ENCODE results near the gene PLAAT3. TPM values are rescaled to one million over a fixed set of nuclear protein-coding genes. Genes with fewer than 3 reads are reported as not detected.

PLAAT3 gene
- polyA plus RNA-seq (not detected in 2 replicates), polyA minus RNA-seq (not detected in 2 replicates)

GRCh38 chr11:63614136-63614671, at the start of gene PLAAT3:
TSS of gene PLAAT3 (minus strand) at chr11:63614433. CDS start at chr11:63614014, 419 bp downstream.
- H3F3A ChIP-seq (ENCODE audit: insufficient read depth, low read length, poor library complexity, severe bottlenecking) = no peaks in the 10 kb centered on the region
- no peak within 1 kb of the TSS for H3K27ac ChIP-seq (ENCODE audit: low read length)
- H4K20me1 ChIP-seq (ENCODE audit: insufficient read depth) = no peaks in the 10 kb centered on the region
- TF ChIP-seq EZH2 (IDR thresholded peaks at IDR 0.05; ENCODE audit: borderline replicate concordance, insufficient read depth, low read length, poor library complexity, severe bottlenecking) (no peak), RAD21 (conservative IDR thresholded peaks at IDR 0.05) (no peak), CTCF (IDR thresholded peaks at IDR 0.05; ENCODE audit: poor library complexity, severe bottlenecking) (no peak), EP300 (conservative IDR thresholded peaks at IDR 0.05; ENCODE audit: poor library complexity, severe bottlenecking) (no peak), TAF1 (IDR thresholded peaks at IDR 0.05; ENCODE audit: low read depth) (no peak), SMC3 (conservative IDR thresholded peaks at IDR 0.05; ENCODE audit: poor library complexity) (no peak), REST (IDR thresholded peaks at IDR 0.05; ENCODE audit: borderline replicate concordance) (no peak), POLR2AphosphoS5 (IDR thresholded peaks at IDR 0.05) (no peak), MXI1 (conservative IDR thresholded peaks at IDR 0.05; ENCODE audit: poor library complexity, severe bottlenecking) (no peak)
- H3K27me3 ChIP-seq (ENCODE audit: insufficient read depth, low read depth, low read length) = peaks cover 28% of the 10 kb centered on the region
- no peaks in the 10 kb centered on the region for H3K79me2 ChIP-seq (replicated peaks; ENCODE audit: insufficient read depth, low read length)
- H3K36me3 ChIP-seq (ENCODE audit: insufficient read depth, low read length) = no peaks in the 10 kb centered on the region
- H2AFZ ChIP-seq (ENCODE audit: low read depth, low read length) = no peak within 1 kb of the TSS
- H3K4me3 ChIP-seq (ENCODE audit: low read length) = peak within 1 kb of the TSS; percentile 66
- H3K4me2 ChIP-seq (ENCODE audit: low read length) = peak within 1 kb of the TSS; percentile 17
- no peaks in the 10 kb centered on the region for H3K9me3 ChIP-seq (ENCODE audit: low read length)
- H3K9me2 ChIP-seq (ENCODE audit: insufficient read depth, low read length) = no peaks in the 10 kb centered on the region
- H3K9ac ChIP-seq (ENCODE audit: low read length) = peak within 1 kb of the TSS; percentile 16

GRCh38 chr11:63663809-63664208, 49.6 kb upstream of the PLAAT3 start:
- no peak overlapping the region for H3K4me2 ChIP-seq (ENCODE audit: low read length)
- H3K9me2 ChIP-seq (ENCODE audit: insufficient read depth, low read length) = no peaks in the 10 kb centered on the region

More at GRCh38 chr11:63663809-63664208, 49.6 kb upstream of the PLAAT3 start:
- no peak overlapping the region for H2AFZ ChIP-seq (ENCODE audit: low read depth, low read length)
- no peak overlapping the region for H3K9ac ChIP-seq (ENCODE audit: low read length)
- no peak overlapping the region for H3K27ac ChIP-seq (ENCODE audit: low read length)
- H4K20me1 ChIP-seq (ENCODE audit: insufficient read depth) = no peaks in the 10 kb centered on the region
- H3K27me3 ChIP-seq (ENCODE audit: insufficient read depth, low read depth, low read length) = no peaks in the 10 kb centered on the region
- TF ChIP-seq REST (IDR thresholded peaks at IDR 0.05; ENCODE audit: borderline replicate concordance) (no peak), EZH2 (IDR thresholded peaks at IDR 0.05; ENCODE audit: borderline replicate concordance, insufficient read depth, low read length, poor library complexity, severe bottlenecking) (no peak)
- no peak overlapping the region for H3K4me3 ChIP-seq (ENCODE audit: low read length)
- H3K36me3 ChIP-seq (ENCODE audit: insufficient read depth, low read length) = no peaks in the 10 kb centered on the region
- H3K79me2 ChIP-seq (replicated peaks; ENCODE audit: insufficient read depth, low read length) = no peaks in the 10 kb centered on the region
- no peaks in the 10 kb centered on the region for H3K9me3 ChIP-seq (ENCODE audit: low read length)
- no peaks in the 10 kb centered on the region for H3F3A ChIP-seq (ENCODE audit: insufficient read depth, low read length, poor library complexity, severe bottlenecking)

All from neural cell (in vitro differentiated cells).